Activated CD8-positive, alpha-beta memory T cell treated with anti-CD3 and anti-CD28 coated beads for 48 hours (primary cell): ENCODE results near the gene MACF1.

Experiments
- DNase-seq, 3 experiments: peaks; one replicate each; pipeline ENCODE4 v3.0.0-alpha.2; 2020; ENCODE audit warnings: low read depth in 2 of 3, low spot score in 2 of 3

Gene MACF1

GRCh38 chr1:39346872-39347271, 142.4 kb downstream of the MACF1 start:
- no peak for DNase-seq

GRCh38 chr1:39348278-39348677, 143.8 kb downstream of the MACF1 start:
- no peak for DNase-seq

- no peak for DNase-seq
Measured at GRCh38 chr1:39352881-39353280, 148.4 kb downstream of the MACF1 start.

GRCh38 chr1:39354572-39354971, 150.1 kb downstream of the MACF1 start:
- no peak for DNase-seq

- DNase-seq: no peak
Measured at GRCh38 chr1:39358491-39358890, 154.0 kb downstream of the MACF1 start.

GRCh38 chr1:39359028-39359570, 154.6 kb downstream of the MACF1 start:
- DNase-seq: no peak

GRCh38 chr1:39360731-39361130, 156.2 kb downstream of the MACF1 start:
- DNase-seq: no peak

GRCh38 chr1:39361446-39361845, 157.0 kb downstream of the MACF1 start:
- DNase-seq: no peak

GRCh38 chr1:39363267-39363666, 158.8 kb downstream of the MACF1 start:
- no peak for DNase-seq

- DNase-seq: no peak
Measured at GRCh38 chr1:39368045-39368444, 163.6 kb downstream of the MACF1 start.

- no peak for DNase-seq
Measured at GRCh38 chr1:39369565-39369964, 165.1 kb downstream of the MACF1 start.

- DNase-seq: no peak
Measured at GRCh38 chr1:39370602-39371001, 166.1 kb downstream of the MACF1 start.

- no peak for DNase-seq
Measured at GRCh38 chr1:39372105-39372504, 167.6 kb downstream of the MACF1 start.

GRCh38 chr1:39376656-39377055, 172.2 kb downstream of the MACF1 start:
- no peak for DNase-seq

GRCh38 chr1:39378377-39378776, 173.9 kb downstream of the MACF1 start:
- DNase-seq: no peak

GRCh38 chr1:39379187-39379586, 174.7 kb downstream of the MACF1 start:
- DNase-seq: no peak

- no peak for DNase-seq
Measured at GRCh38 chr1:39380036-39380435, 175.5 kb downstream of the MACF1 start.

GRCh38 chr1:39381839-39382238, 177.3 kb downstream of the MACF1 start:
- DNase-seq: no peak

- no peak for DNase-seq
Measured at GRCh38 chr1:39384305-39384704, 179.8 kb downstream of the MACF1 start.

GRCh38 chr1:39385067-39385988, 180.8 kb downstream of the MACF1 start:
- DNase-seq: no peak

GRCh38 chr1:39386997-39387396, 182.5 kb downstream of the MACF1 start:
- no peak for DNase-seq

- no peak for DNase-seq
Measured at GRCh38 chr1:39387452-39387851, 183.0 kb downstream of the MACF1 start.
